H1 (cell line): ENCODE data around the gene IST1. TPM values are rescaled to one million over a fixed set of nuclear protein-coding genes. Genes with fewer than 3 reads are reported as not detected.

Experiments
- polyA plus RNA-seq, 7 experiments: library from polyadenylated mRNA; depleted of rRNA in 3 of 7; stranded (reverse) in 5 of 7; unstranded in 2 of 7; fragments of >200 nt in 5 of 7; fragments of 200-250 nt in 2 of 7; gene quantifications; 1 replicate in 5 of 7; 2 replicates in 1 of 7; 4 replicates in 1 of 7; pipeline versions ENCODE4 v1.2.1 to v1.2.3, GENCODE V29; 2011 to 2013; ENCODE audit warnings: missing spikeins in 2 of 7, mixed read lengths in 2 of 7
- total RNA-seq: library from RNA; stranded (reverse); fragmentation: NEBNext Ultra II Directional; extraction: Animal tissue kit (Norgen Biotek cat#: 25700); gene quantifications from 2 replicates; pipeline ENCODE4 v1.2.1, GENCODE V29; 2021

The IST1 gene
- total and polyA plus RNA-seq, 2 of the 8 experiments (the other 6 are each of a cell fraction or from before 2014, with no cell fraction given) = 190 to 248 TPM

Other genes starting within 250 kb of the IST1 start
- 12.8 and 12.9 TPM in 2 replicates for gene PHLPP2, start 170.8 kb upstream of the IST1 start, total RNA-seq
- gene PHLPP2, start 170.8 kb upstream of the IST1 start, polyA plus RNA-seq (2011; rRNA removed) = 6.2 and 7.3 TPM in 2 replicates
- gene AP1G1, start 86.7 kb upstream of the IST1 start, total RNA-seq = 67.9 and 68.4 TPM in 2 replicates
- gene AP1G1, start 86.7 kb upstream of the IST1 start, polyA plus RNA-seq (2011; rRNA removed) = 35.2 and 43.9 TPM in 2 replicates
- 20.8 and 23.8 TPM in 2 replicates for gene ATXN1L, start 49.6 kb upstream of the IST1 start, total RNA-seq
- 12.1 and 14.7 TPM in 2 replicates for gene ATXN1L, start 49.6 kb upstream of the IST1 start, polyA plus RNA-seq (2011; rRNA removed)
- gene ZNF821, start 11.3 kb upstream of the IST1 start, total RNA-seq = 13.6 and 14.1 TPM in 2 replicates
- 9.5 and 12.4 TPM in 2 replicates for gene ZNF821, start 11.3 kb upstream of the IST1 start, polyA plus RNA-seq (2011; rRNA removed)
- not detected in 2 replicates for gene PKD1L3, start 104.9 kb downstream of the IST1 start, total RNA-seq
- 0.02 TPM in 1 of 2 replicates, not detected in the other for gene PKD1L3, start 104.9 kb downstream of the IST1 start, polyA plus RNA-seq (2011; rRNA removed)
- 15.3 and 19.4 TPM in 2 replicates for gene DHODH, start 113.2 kb downstream of the IST1 start, total RNA-seq
- gene DHODH, start 113.2 kb downstream of the IST1 start, polyA plus RNA-seq (2011; rRNA removed) = 9.1 and 9.7 TPM in 2 replicates
- gene HP, start 159.0 kb downstream of the IST1 start, total RNA-seq = not detected in 2 replicates
- not detected in 2 replicates for gene HP, start 159.0 kb downstream of the IST1 start, polyA plus RNA-seq (2011; rRNA removed)
- not detected in 2 replicates for gene HPR, start 167.7 kb downstream of the IST1 start, total RNA-seq
- gene HPR, start 167.7 kb downstream of the IST1 start, polyA plus RNA-seq (2011; rRNA removed) = 0.14 and 0.24 TPM in 2 replicates
- 8.6 and 10.6 TPM in 2 replicates for gene TXNL4B, start 198.1 kb downstream of the IST1 start, total RNA-seq
- gene TXNL4B, start 198.1 kb downstream of the IST1 start, polyA plus RNA-seq (2011; rRNA removed) = 4.7 and 6.7 TPM in 2 replicates
- gene DHX38, start 198.3 kb downstream of the IST1 start, total RNA-seq = 53.5 and 58.3 TPM in 2 replicates
- 27.3 and 43.6 TPM in 2 replicates for gene DHX38, start 198.3 kb downstream of the IST1 start, polyA plus RNA-seq (2011; rRNA removed)